Left lung (tissue), 10 donors: Measurements from ENCODE around the gene OSBPL1A. TPM values are rescaled to one million over a fixed set of nuclear protein-coding genes. Genes with fewer than 3 reads are reported as not detected.

ENCODE experiments used
- ATAC-seq: fragments of 200-7000 bp; cut with Tn5 transposase; one replicate; pipeline ENCODE4 v1.9.1; 2020; ENCODE audit warnings: moderate library complexity
- DNase-seq, 4 donors: peaks; one replicate each; pipeline ENCODE4 v3.0.0-alpha.2; 2013 to 2020
- H3K27ac ChIP-seq, 2 donors: fragments of 200-600 bp; sonication (generic) in 1 of 2; one replicate each; pipeline versions ENCODE4 v1.5.0 to v1.8.0; 2020 to 2021
- H3K27me3 ChIP-seq, 2 donors: fragments of 200-600 bp; sonication (generic) in 1 of 2; one replicate each; pipeline versions ENCODE4 v1.5.0 to v1.8.0; 2020 to 2021
- H3K36me3 ChIP-seq, 2 donors: fragments of 200-600 bp; sonication (generic) in 1 of 2; one replicate each; pipeline versions ENCODE4 v1.5.0 to v1.8.0; 2020 to 2021
- H3K4me1 ChIP-seq, 2 donors: fragments of 200-600 bp; one replicate each; pipeline ENCODE4 v1.8.0; 2021
- H3K4me3 ChIP-seq, 2 donors: fragments of 200-600 bp; sonication (generic) in 1 of 2; one replicate each; pipeline versions ENCODE4 v1.5.0 to v1.8.0; 2020 to 2021; ENCODE audit warnings: mild to moderate bottlenecking in 1 of 2
- H3K9me3 ChIP-seq, 2 donors: fragments of 200-600 bp; sonication (generic) in 1 of 2; one replicate each; pipeline versions ENCODE4 v1.5.0 to v1.8.0; 2020 to 2021
- CTCF ChIP-seq, 2 donors: fragments of 200-600 bp; sonication (generic) in 1 of 2; IDR thresholded peaks; one replicate each; pipeline versions ENCODE4 v1.5.0 to v1.8.0; 2021; ENCODE audit warnings: antibody characterized with exemption in 2 of 2
- intact Hi-C, 2 donors: fragments of 100-400 bp; cut with DNase I; formaldehyde crosslinking; loops; one replicate each; pipeline versions ENCODE4 v1.11.2 to v1.14.2; 2022
- polyA plus RNA-seq, 6 donors: library from polyadenylated mRNA; unstranded; fragments of 120-200 nt; gene quantifications; one replicate each; pipeline ENCODE4 v1.2.1, GENCODE V29; 2013; ENCODE audit not compliant: insufficient read length in 6 of 6
- total RNA-seq, 2 donors: library from RNA; stranded (reverse); fragmentation: NEBNext Ultra II Directional; extraction: Animal tissue kit (Norgen Biotek cat#: 25700); gene quantifications; one replicate each; pipeline ENCODE4 v1.2.1, GENCODE V29; 2021
- donor health status: DM: no; HTN: yes; CAD: no.
- donor health status: DM: no; HTN: no; CAD: no.

OSBPL1A gene
- total and polyA plus RNA-seq, 8 donors, result 29.6 to 65.7 (median 55.1) TPM

- Histone ChIP-seq H3K27ac (no peak overlapping the region), H3K36me3 (no peaks in the 10 kb centered on the region), H3K27me3 (peaks cover 0 to 10% of the 10 kb centered on the region in 2 donors), H3K4me3 (no peak overlapping the region), H3K4me1 (peaks cover 4 to 34% of the 10 kb centered on the region in 2 donors), H3K9me3 (no peaks in the 10 kb centered on the region)
- intact Hi-C loops, result no loop called here
- DNase-seq, result no peak
- no peak for ATAC-seq
- TF ChIP-seq CTCF (IDR thresholded peaks at IDR 0.05), result no peak
These were observed 124.0 kb downstream of the OSBPL1A start for GRCh38 chr18:24273596-24273995.

GRCh38 chr18:24272229-24272525 is 125.4 kb downstream of the OSBPL1A start:
- intact Hi-C loops, result no loop called here
- ATAC-seq (no peak), DNase-seq (no peak)
- Histone ChIP-seq H3K27ac (peak overlapping the region; percentile 81 to 92), H3K4me3 (peak overlapping the region; percentile 64 to 73), H3K4me1 (peaks cover 4 to 39% of the 10 kb centered on the region in 2 donors), H3K9me3 (no peaks in the 10 kb centered on the region), H3K36me3 (no peaks in the 10 kb centered on the region), H3K27me3 (peaks cover 0 to 10% of the 10 kb centered on the region in 2 donors)
- TF ChIP-seq CTCF (IDR thresholded peaks at IDR 0.05), result no peak

DNA sequence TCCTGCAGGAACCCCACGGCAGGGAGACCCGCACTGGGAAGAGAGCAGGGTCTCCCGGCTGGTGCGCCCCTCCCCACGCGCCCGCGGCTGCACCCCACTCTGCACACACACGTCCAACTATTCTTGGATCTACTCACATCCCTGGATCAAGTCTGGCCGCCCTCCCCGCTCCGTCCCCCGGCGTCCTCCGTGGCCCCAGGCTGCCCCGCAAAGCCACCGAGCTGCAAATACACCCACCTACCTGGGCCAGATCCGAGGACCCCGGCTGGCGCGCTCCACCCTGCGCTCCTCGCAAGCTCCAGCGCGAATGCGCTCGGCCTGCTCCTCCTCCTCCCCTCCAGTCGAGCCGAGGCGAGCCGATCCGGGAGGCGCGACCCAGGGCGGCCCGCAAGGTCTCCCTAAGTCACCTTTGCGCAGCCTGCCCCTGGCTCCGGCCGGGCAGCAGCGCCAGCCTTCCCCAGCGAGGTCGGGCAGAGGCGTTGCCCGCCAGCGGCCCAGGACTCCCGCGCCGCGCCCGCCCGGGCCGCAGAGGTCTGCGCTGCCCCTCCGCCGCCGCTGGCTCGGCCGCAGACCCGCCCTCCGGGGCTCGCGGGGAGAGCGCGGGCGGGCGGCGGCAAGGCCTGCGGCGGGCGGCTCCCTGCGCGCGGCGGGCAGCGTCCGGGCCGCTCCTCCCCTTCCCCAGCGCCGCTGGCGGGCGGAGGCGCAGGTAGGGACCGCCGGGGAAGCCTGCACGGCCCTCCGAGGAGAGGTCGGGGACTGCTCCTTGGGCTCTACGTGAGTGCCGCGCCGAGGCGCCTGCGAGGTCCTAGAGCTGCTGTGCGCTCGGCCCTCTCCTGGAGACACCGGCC is 126.0 kb downstream of the OSBPL1A start:
- DNase-seq (peak; percentile 75 to 94 (median 84)), ATAC-seq (peak; percentile 89)
- peaks cover 4 to 39% of the 10 kb centered on the region in 2 donors for H3K4me1 ChIP-seq
- H3K4me3 ChIP-seq, result peak overlapping the region; percentile 64 to 73
- H3K27me3 ChIP-seq, result peaks cover 0 to 10% of the 10 kb centered on the region in 2 donors
- H3K36me3 ChIP-seq, result no peaks in the 10 kb centered on the region
- TF ChIP-seq CTCF (IDR thresholded peaks at IDR 0.05), result no peak
- intact Hi-C loops, result no loop called here
- H3K27ac ChIP-seq, result peak overlapping the region; percentile 81 to 92
- H3K9me3 ChIP-seq, result no peaks in the 10 kb centered on the region

DNA sequence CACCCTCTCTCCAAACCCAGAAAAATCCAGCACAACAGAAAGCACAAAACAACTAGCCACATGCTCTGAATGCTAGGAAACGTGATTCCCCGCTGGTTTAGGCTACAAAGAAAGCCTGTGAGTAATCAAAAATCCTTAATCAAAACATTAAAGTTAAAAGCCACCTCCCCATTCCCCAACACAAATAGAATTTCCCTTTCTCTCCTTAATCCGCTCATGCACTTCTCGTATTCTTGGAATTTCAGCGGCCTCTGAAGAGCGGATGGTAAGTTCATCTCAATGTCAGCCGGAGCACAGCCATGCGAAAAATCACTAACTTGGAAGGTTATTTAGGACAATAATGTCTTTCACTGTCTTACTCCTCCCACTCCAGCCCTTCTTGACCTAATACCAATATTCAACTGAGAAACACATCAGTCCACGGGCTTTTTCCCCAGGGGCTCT is 126.7 kb downstream of the OSBPL1A start:
- Histone ChIP-seq H3K36me3 (no peaks in the 10 kb centered on the region), H3K9me3 (no peaks in the 10 kb centered on the region), H3K4me3 (peak overlapping the region; percentile 64 to 73), H3K27me3 (peaks cover 0 to 10% of the 10 kb centered on the region in 2 donors), H3K27ac (peak overlapping the region; percentile 81 to 92), H3K4me1 (peaks cover 4 to 39% of the 10 kb centered on the region in 2 donors)
- peak; percentile 33 for ATAC-seq
- DNase-seq, result peak in 1 of 4 donors; percentile 26
- no peak for TF ChIP-seq CTCF (IDR thresholded peaks at IDR 0.05)
- intact Hi-C loops, result no loop called here

DNA sequence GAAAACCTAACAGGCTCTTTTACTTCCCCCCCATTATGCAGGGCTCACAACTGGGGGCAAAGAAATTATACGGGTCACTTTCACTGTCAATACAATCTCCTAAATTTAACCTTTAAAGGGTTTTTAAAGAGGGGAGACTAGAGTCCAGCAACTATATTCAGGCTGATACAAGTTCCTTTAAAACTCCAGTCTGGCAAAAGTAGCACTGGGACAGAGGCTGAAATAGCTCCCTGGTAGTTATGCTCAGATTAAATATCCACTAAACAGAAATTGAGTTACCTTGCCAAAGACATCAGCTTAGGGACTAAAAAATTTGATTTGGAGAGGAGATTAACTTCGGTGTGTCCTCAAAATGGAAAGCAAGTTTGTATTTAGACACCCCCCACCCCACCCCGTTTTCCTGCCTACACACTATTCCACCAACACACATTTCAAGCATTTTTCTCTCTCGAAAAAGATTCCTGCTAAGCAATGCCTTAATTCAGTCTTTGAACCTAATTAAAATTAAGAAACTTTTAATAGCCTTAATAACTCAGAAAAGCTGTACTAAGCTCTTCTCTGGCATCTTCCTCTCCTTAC is 127.2 kb downstream of the OSBPL1A start:
- H3K4me3 ChIP-seq, result peak overlapping the region; percentile 64 to 73
- peak overlapping the region; percentile 81 to 92 for H3K27ac ChIP-seq
- no peaks in the 10 kb centered on the region for H3K9me3 ChIP-seq
- intact Hi-C loops, result no loop called here
- H3K27me3 ChIP-seq, result peaks cover 0 to 10% of the 10 kb centered on the region in 2 donors
- ATAC-seq (no peak), DNase-seq (no peak)
- TF ChIP-seq CTCF (IDR thresholded peaks at IDR 0.05), result no peak
- H3K4me1 ChIP-seq, result peaks cover 4 to 39% of the 10 kb centered on the region in 2 donors
- H3K36me3 ChIP-seq, result no peaks in the 10 kb centered on the region
